Keratinocyte (primary cell): ENCODE measurements around the gene TTN. TPM values are rescaled to one million over a fixed set of nuclear protein-coding genes. Genes with fewer than 3 reads are reported as not detected.

Experiments
- DNase-seq: peaks from one replicate; pipeline ENCODE4 v3.0.0-alpha.2; 2011; ENCODE audit warnings: low read depth, missing footprints, low spot score
- FAIRE-seq: peaks from 2 replicates; lab custom pipeline; 2011; peaks lifted over from hg19 to GRCh38; lab: Jason Lieb, UNC
- H2AFZ ChIP-seq: 2 replicates; pipeline ENCODE4 v1.6.0; 2012; ENCODE audit warnings: low read length, control low read depth, inconsistent platforms; ENCODE audit not compliant: control insufficient read depth
- H3K27ac ChIP-seq: 2 replicates; pipeline ENCODE4 v1.5.1; 2011; ENCODE audit warnings: low read length; ENCODE audit not compliant: control insufficient read depth, insufficient read depth
- H3K27me3 ChIP-seq: 3 replicates; pipeline ENCODE4 v1.6.0; 2011; ENCODE audit warnings: low read length; ENCODE audit not compliant: control insufficient read depth, insufficient read depth; ENCODE audit errors: extremely low read depth
- H3K36me3 ChIP-seq, 2 experiments: 2 replicates in 1 of 2; 3 replicates in 1 of 2; pipeline ENCODE4 v1.5.1; 2011; ENCODE audit warnings: low read length in 2 of 2, mild to moderate bottlenecking in 1 of 2; ENCODE audit not compliant: control insufficient read depth in 2 of 2, insufficient read depth in 2 of 2; ENCODE audit errors: extremely low read depth in 1 of 2
- H3K4me1 ChIP-seq: 3 replicates; pipeline ENCODE4 v1.5.1; 2011; ENCODE audit warnings: low read length; ENCODE audit not compliant: control insufficient read depth, insufficient read depth; ENCODE audit errors: extremely low read depth
- H3K4me2 ChIP-seq: 3 replicates; pipeline ENCODE4 v1.6.0; 2011; ENCODE audit warnings: low read depth, low read length; ENCODE audit not compliant: control insufficient read depth, insufficient read depth; ENCODE audit errors: extremely low read depth
- H3K4me3 ChIP-seq, 3 experiments: fragments of 200-600 bp in 1 of 3; sonication (generic) in 1 of 3; 2 replicates in 2 of 3; 3 replicates in 1 of 3; pipeline ENCODE4 v1.5.1; 2011 to 2016; ENCODE audit warnings: low read length in 3 of 3, mild to moderate bottlenecking in 3 of 3, control low read depth in 2 of 3, inconsistent platforms in 1 of 3, low read depth in 1 of 3, mixed read lengths in 1 of 3, mixed run types in 1 of 3, moderate library complexity in 1 of 3; ENCODE audit not compliant: control insufficient read depth in 2 of 3, insufficient read depth in 2 of 3; ENCODE audit errors: extremely low read depth in 1 of 3
- H3K79me2 ChIP-seq: 2 replicates; pipeline ENCODE4 v1.6.0; 2012; ENCODE audit warnings: low read length; ENCODE audit not compliant: control insufficient read depth, insufficient read depth
- H3K9ac ChIP-seq: 3 replicates; pipeline ENCODE4 v1.6.0; 2011; ENCODE audit warnings: low read length; ENCODE audit not compliant: control insufficient read depth, insufficient read depth; ENCODE audit errors: extremely low read depth
- H3K9me1 ChIP-seq: 3 replicates; pipeline ENCODE4 v1.6.0; 2011; ENCODE audit warnings: low read length; ENCODE audit not compliant: control insufficient read depth, insufficient read depth; ENCODE audit errors: extremely low read depth
- H3K9me3 ChIP-seq: 2 replicates; pipeline ENCODE4 v1.5.1; 2012; ENCODE audit warnings: low read depth, low read length; ENCODE audit not compliant: control insufficient read depth
- H4K20me1 ChIP-seq: 3 replicates; pipeline ENCODE4 v1.6.0; 2011; ENCODE audit warnings: low read length; ENCODE audit not compliant: control insufficient read depth, insufficient read depth; ENCODE audit errors: extremely low read depth
- CTCF ChIP-seq, 3 experiments: IDR thresholded peaks in 1 of 3; conservative IDR thresholded peaks in 1 of 3; optimal IDR thresholded peaks in 1 of 3; 2 replicates in 2 of 3; 3 replicates in 1 of 3; pipeline versions ENCODE3 to v1.5.1; 2011; ENCODE audit warnings: low read length in 3 of 3, mild to moderate bottlenecking in 3 of 3, moderate library complexity in 2 of 3, control low read depth in 1 of 3, inconsistent platforms in 1 of 3; ENCODE audit not compliant: insufficient read depth in 2 of 3; ENCODE audit errors: extremely low read depth in 1 of 3
- EZH2 ChIP-seq: IDR thresholded peaks from one replicate; pipeline ENCODE4 v1.6.1; 2012; ENCODE audit warnings: inconsistent platforms, mild to moderate bottlenecking, low read length, moderate library complexity
- dilution Hi-C: fragments of 300-500 bp; cut with MboI; formaldehyde crosslinking; loops from one replicate; pipeline ENCODE4 v1.7.0; 2020; ENCODE audit warnings: low sequenced_read_pairs; ENCODE audit not compliant: extremely low pct_ligation_motif_present
- polyA plus RNA-seq, 5 experiments: library from polyadenylated mRNA; depleted of rRNA in 3 of 5; stranded (reverse) in 3 of 5; stranded (forward) in 1 of 5; unstranded in 1 of 5; fragments of >200 nt; gene quantifications; 1 replicate in 1 of 5; 2 replicates in 3 of 5; 3 replicates in 1 of 5; pipeline versions ENCODE4 v1.2.1 to v1.2.3, GENCODE V29; 2011 to 2012; ENCODE audit warnings: missing spikeins in 2 of 5, low read depth in 1 of 5, low replicate concordance in 1 of 5

The TTN gene
- polyA plus RNA-seq, 1 donor (not counting 4 experiments of a cell fraction or from before 2014, with no cell fraction given): 0.01 TPM

GRCh38 chr2:178824181-178824580 lies 17.0 kb upstream of the TTN start:
- DNase-seq: no peak
- Histone ChIP-seq H3K9ac (no peak overlapping the region), H4K20me1 (no peaks in the 10 kb centered on the region), H3K9me1 (no peaks in the 10 kb centered on the region), H3K4me2 (no peak overlapping the region), H3K4me1 (no peaks in the 10 kb centered on the region), H3K4me3 (no peak overlapping the region), H2AFZ (no peak overlapping the region), H3K36me3 (no peaks in the 10 kb centered on the region), H3K27me3 (no peaks in the 10 kb centered on the region), H3K9me3 (no peaks in the 10 kb centered on the region), H3K79me2 (no peaks in the 10 kb centered on the region), H3K27ac (no peak overlapping the region)
- no peak for TF ChIP-seq EZH2
- TF ChIP-seq CTCF (optimal IDR thresholded peaks at IDR 0.05 in 1 of 3, IDR thresholded peaks at IDR 0.05 in 1 of 3, conservative IDR thresholded peaks at IDR 0.05 in 1 of 3; ENCODE audit: extremely low read depth in 1 of 3, insufficient read depth in 2 of 3, low read length in 3 of 3): no peak
- FAIRE-seq: no peak
- dilution Hi-C loops: loop anchor here (25.0 kb wide), 1 partner anchor 88 kb away; no protein-coding TSS in a partner anchor

- no peak overlapping the region for H2AFZ ChIP-seq
- no peaks in the 10 kb centered on the region for H3K27me3 ChIP-seq
- no peak for TF ChIP-seq EZH2
- TF ChIP-seq CTCF (optimal IDR thresholded peaks at IDR 0.05 in 1 of 3, IDR thresholded peaks at IDR 0.05 in 1 of 3, conservative IDR thresholded peaks at IDR 0.05 in 1 of 3; ENCODE audit: extremely low read depth in 1 of 3, insufficient read depth in 2 of 3, low read length in 3 of 3): no peak
- no peak overlapping the region for H3K4me2 ChIP-seq
- no peaks in the 10 kb centered on the region for H4K20me1 ChIP-seq
- H3K9ac ChIP-seq: no peak overlapping the region
- FAIRE-seq (no peak), DNase-seq (no peak)
- dilution Hi-C loops: loop anchor here (25.0 kb wide), 1 partner anchor 92 kb away; no protein-coding TSS in a partner anchor
- no peaks in the 10 kb centered on the region for H3K9me3 ChIP-seq
- H3K79me2 ChIP-seq: no peaks in the 10 kb centered on the region
- no peaks in the 10 kb centered on the region for H3K4me1 ChIP-seq
- H3K36me3 ChIP-seq: no peaks in the 10 kb centered on the region
- H3K9me1 ChIP-seq: no peaks in the 10 kb centered on the region
- H3K4me3 ChIP-seq: no peak overlapping the region
- H3K27ac ChIP-seq: no peak overlapping the region
These were observed 12.8 kb upstream of the TTN start for GRCh38 chr2:178819992-178820391.
